ENCODE measurements around the gene CNOT6.

Gene CNOT6

DNA sequence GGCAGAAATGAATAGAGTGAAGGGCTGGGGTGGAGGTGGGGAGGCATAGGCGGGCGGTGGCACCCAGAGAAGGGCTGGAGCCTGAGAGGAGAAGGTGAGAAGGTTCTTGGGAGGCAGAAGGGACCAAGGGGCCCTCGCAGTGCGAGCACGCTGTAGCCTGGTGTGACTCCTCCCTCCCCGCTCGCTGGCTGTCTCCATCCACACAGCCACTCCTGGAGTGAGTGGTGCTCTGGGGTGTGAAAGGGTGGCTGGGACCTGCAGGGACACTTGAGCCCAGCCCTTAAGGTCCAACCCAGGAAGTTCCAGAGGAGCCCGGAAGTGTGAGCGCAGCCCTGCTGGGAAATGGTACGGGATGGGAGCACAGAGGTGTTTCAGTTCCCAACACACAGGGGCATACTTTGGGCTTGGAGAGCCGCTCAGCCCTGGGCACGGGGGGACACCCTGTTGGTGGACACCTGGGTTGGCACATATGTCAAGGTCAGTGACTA, 106.4 kb downstream of the CNOT6 start:
- DNase-seq: no peak

DNA sequence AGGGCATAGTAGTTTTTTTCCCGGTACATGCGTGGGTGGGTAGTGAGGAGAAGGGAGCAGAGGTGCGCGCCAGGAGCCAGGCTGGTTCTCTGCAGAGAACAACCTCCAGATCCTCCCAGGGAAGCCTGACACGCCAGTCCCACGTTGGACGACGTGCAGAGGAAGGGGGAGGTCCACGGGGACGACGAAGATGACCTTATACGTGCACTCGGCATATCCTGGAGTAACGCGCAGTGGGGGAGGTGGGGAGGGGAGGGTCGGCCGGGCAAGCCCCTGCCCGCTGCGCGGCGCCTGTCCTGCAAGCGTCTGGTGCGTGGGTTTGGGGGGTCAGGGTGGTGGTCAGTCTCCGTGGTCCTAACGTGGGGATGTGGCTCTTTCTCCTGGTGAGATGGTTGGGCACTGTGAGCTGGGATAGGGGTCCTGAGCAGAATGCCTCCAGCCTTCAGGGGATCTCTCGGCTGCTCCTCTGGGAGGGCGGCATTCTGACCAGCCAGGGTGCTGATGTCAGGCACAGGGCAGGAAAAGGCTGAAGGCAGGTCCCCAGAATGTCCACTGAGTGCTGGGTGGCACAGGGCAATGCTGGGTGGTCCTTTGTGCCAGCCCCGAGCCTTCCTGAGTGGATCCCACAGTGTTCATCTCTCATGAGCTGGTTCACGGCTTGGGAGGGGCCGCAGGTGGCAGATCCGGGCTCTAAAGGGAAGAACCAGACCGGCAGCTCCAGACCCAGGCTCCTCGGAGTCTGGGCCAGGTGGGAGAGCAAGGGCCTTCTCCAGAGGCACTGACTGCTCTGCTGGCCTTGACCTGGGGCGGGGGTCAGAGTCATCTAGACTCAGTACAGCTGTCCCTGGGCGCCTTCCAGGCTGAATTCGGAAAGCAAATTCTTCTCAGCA, 107.7 kb downstream of the CNOT6 start:
- DNase-seq: no peak

DNA sequence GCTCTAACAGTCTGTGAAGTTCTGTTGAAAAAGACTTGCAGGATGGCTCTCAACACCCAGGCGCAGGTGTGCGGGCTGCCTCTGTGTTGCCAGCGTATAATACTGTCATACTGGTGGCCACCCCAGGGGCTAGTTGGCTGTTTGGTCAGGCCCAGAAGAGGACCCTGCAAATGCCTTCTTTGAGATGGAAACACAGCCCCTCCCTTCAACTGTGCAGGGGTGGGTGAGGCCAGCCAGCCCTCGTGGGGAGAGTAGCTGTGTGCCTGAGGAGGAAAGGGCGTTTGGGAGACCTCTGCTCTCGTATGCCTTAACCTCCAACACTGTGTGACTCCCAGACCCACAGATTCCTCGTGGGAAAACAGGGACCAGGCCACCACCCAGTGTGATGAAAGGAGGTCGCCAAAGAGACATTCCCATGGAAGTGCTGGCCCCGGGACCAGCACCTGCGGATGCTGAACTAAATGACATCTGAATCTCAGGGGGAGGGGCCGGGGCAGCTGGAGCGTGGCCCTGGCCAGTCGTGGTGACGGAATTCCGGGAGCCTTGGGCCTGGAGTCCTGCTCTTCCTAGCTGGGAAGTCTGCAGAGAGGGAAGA, 108.4 kb downstream of the CNOT6 start:
- DNase-seq: no peak

DNA sequence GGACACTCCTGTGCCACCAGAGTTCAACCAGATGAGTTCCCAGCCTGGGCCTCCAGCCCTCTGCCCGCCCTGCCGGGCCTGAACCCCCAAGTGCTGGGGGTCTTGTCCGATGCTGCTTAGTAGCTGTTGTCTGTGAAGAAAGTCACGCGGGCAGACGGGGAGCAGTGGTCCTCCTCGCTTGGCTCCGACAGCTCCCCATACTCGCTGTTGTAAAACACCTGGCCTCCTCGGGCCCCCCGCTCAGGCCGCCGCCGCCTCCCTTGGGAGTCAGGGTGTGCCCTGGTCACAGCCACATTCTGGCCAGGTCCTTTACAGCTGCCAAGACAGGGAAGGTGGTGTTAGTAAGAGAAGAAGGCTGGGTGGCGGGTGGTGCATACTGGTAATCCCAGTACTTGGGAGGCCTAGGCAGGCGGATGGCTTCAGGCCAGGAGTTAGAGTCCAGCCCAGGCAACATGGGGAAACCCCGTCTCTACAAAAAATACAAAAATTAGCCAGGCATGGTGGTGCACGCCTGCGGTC, 109.0 kb downstream of the CNOT6 start:
- DNase-seq: no peak

DNA sequence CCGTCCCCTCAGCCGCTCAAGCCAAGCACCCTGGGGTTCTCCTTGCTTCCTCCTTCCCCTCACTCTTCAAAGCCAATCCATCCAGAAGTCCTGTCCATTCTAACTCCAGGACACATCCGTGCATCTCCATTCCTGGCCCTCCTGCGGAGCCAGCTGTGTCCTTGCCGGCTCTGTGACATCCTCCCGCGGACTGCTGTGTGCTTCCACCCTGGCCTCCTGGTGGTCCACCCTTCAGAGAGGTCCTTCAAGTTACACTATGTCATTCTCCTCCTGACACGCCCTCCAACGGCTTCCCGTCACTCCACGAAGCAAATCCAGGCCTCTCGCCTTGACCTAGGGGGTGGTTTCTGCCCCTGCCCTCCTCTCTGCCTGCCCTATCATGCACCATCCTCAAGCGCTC, 110.1 kb downstream of the CNOT6 start:
- DNase-seq: no peak

DNA sequence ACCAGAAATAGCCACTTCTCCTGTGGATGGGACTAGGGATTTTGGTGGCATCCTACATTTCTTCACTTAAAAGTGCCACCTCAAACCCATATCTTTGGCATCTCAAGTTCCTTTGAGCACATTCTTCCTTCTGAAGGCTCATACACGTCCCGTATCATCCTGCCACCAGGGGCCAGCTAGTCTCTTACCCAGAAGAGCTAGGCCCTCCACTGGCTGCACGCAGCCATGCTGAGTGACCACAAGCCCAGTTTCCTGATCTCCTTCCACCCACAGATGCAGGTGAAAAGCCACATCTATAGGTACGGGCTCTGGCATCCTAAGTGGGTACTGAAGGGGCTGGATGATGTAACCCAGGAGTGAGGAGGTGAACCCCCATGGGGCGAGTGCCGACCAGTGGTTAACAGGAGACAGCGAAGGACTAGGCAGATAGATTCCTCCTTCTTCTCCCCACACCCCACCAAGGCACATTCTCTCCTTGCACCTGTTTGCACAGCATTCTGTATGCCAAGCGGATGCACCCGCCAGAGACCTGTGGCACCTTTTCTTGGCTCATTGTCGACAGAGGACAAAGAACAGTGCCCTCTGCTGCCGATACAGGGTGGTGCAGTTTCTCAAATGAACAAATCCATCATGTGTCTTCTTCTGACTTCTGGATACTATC, 111.5 kb downstream of the CNOT6 start:
- DNase-seq: no peak

DNA sequence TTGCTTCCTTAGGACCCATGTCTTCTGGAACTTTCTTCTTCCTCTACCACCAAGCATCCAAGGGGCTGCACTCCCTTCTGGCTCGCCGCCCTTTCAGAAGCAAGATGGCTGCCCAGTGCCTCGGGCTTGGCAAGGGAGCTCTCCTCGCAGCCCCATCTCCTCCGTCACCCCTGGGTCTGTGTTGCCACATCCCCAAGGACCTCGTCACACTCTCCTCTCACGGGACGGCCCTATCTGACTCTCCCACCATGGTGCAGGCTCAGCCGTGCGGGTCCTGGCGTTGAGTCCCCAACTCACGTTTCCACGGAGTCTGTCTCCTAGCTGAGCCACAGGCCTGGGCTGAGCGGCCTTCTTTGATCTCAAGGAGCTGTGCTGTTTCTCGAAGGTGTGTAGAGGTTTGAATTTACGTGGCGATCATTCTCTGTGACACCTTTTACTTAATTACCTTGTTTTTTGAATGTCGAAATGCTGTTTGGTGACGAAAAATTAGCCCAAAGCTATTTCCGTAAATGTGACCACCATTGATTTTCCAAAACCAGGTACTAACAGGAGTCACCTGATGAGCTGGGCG, 112.1 kb downstream of the CNOT6 start:
- DNase-seq: no peak

DNA sequence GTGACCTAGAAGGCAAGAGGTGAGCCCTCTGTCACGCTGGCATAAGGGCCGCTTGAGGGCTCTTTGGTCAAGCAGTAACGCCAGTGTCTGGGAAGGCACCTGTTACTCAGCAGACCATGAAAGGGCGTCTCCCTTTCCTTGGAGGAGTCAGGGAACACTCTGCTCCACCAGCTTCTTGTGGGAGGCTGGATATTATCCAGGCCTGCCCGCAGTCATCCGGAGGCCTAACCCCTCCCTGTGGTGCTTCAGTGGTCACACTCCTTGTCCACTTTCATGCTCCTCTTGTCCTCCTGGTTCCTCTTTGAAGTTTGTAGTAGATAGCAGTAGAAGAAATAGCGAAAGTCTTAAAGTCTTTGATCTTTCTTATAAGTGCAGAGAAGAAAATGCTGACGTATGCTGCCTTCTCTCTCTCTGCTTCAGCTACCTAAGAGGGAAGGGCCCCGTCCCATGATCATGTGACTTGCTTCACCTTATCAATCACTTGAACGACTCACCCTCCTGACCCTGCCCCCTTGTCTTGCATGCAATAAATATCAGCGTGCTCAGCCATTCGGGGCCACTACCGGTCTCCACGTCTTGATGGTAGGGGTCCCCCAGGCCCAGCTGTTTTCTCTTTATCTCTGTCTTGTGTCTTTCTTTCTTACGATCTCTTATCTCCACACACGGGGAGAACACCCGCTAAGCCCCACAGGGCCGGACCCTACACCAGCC, 113.8 kb downstream of the CNOT6 start:
- no peak for DNase-seq

DNA sequence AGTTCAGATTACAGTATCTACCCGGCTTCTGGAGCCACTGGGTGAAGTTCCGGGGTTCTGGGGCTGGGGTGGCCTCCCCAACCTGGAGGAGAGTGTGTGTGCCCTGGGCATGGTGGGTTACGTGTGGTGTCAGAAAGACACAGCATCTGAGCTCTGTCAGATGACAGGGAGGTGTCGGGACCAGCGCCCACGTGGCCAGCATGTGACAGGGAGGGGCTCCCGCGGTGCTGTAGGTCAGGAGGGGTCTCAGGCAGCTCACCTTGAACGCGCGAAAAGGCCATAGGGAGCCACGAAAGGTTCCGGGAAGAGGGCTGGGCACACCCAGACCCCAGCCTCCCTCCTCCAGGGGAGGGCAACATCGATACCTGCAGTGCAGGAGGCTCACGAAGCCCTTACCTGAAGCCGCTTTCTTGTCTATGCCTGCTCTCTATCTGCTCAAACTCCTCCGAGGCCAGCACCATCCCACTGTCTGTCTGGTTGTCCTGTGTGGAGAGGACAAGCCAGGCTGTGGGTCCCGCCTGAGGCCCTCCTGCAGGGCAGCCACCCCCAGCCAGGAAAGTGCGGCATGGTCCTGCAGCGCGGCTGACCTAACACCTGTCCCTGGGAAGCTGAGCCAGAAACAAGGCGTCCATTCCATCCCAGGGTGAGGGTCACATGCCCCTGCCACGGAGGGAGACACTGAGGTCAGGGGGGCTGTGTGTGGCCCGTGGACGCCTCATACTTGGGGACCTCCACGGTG, 114.6 kb downstream of the CNOT6 start:
- DNase-seq: no peak

DNA sequence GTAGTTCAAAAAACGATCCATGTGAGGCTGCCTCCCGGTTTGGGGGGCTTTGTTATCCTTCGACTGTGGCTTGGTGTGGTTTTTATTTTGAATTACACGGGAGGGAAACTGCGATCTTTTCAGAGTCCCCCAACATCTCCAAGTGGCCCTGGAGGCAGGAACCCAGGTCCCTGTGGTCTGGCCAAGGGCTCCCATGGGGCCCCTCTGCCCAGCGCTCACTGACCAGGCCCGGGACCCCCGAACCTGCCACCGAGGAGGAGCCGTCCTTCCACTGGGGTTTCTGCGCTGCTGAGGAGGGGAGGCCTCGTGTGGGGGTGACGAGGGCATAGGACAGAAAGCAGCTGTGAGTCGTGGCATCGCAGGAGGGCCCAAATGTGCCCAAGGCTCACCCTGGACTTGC, 115.2 kb downstream of the CNOT6 start:
- no peak for DNase-seq

DNA sequence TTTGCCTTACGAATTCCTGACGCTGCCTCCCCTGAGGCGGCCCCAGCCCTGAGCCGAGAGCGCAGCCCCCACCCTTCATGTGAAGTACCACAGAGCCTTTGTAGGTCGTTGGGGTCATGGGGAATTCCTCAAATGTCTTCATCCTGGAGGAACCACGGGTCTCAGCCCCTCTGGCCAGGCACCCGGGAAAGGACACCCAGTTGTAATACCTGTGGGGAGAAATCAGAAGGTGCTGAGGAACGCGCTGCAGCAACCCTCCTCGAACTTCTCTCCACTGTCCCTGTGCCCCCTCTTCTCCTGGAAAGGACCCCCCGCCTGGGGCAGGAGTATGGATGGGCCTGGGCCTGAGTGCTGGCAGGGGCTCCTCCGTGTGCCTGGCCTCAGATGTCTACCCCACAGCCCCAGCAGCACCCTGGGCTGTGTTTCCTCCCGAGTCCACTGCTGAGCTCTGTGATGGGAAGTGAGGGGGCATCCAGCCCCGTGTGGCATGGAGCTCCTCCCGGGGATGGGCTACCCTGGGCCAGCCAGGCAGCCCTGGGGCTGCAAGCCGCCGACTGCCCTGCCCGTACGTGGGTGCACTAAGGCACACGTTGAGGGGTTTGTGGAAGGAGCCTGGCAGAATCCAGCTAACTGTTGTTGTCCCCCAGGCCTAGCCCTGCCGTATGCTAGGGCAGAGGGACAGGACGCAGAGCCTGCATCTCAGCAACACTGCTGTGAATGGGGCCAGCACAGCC, 115.8 kb downstream of the CNOT6 start:
- DNase-seq: no peak

DNA sequence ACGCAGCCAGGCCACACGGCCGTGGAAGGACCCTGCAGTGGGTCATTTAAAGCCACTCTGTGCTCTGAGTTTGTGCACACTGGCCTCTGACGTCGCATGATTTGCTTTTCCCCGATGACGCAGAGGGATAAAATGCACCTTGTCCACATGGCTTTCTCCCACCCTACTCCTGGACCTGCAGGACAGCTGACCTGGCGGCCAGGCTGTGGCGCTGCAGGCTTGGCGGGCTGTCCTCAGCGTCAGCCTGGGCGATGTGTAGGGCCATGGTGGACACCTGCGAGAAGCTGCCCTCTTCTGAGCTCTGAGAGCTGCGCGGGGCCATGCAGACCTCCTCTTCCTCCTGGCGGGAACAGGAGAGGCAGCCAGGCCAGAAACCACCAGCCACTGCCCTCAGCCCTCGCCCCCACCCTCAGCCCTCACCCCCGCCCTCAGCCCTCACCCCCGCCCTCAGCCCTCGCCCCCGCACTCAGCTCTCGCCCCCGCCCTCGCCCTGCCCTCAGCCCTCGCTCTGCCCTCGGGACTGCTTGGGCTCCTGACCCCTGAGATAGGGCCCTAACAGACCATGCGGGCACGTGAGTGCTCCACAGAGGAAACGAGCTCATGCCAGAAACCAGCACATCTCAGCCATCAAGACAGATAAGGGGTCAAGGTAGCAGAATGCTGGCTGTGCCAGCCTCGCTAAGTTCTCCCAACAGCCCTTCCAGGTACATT, 117.1 kb downstream of the CNOT6 start:
- no peak for DNase-seq

DNA sequence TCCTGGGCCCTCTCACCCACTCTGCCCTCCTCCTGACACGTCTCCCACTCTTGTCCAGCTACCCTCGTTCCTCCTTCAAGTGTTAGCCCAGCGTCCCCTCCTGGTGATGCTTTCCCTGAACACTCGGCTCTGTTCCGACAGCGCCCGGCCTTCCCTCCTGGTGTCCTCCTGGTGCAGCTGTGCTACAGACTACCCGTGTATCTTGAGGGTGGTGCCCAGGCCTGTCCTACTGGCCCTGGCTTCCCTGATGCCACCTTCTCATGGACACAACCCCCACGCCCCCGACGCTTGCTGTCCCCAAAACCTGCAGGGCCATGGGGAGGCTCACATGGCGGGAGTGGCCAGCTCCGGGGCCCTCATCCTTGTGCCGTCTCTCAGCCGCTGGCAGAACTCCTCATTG, 118.5 kb downstream of the CNOT6 start:
- no peak for DNase-seq

DNA sequence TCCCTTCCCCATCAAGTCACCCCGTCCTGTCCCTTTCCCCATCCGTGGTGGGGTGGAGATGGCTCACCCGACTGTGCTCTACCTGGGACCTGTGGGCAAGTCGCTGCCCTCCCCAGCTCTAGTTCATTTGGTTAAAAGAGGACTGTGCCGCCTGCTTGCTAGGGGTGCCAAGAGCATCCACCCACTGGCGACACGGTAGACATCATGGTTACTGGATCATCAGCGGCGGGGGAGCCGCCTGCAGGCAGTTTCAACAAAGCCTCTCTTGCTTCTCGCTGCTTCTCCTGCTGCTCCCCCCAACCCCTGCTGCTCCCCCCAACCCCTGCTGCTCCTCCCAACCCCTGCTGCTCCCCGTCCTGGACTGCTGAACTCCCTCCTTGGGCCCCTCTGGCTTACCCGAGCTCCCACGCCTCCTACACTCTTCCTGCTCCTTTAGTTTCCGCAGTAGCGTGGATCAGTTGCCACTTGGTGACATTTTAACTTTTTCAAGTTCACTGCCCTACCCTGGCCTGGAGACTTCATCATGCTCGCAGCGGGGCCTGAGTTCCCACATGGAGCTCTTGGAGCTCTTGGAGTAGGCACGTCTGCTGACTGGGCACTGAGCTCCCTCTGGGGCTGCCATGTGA, 119.1 kb downstream of the CNOT6 start:
- DNase-seq: no peak

DNA sequence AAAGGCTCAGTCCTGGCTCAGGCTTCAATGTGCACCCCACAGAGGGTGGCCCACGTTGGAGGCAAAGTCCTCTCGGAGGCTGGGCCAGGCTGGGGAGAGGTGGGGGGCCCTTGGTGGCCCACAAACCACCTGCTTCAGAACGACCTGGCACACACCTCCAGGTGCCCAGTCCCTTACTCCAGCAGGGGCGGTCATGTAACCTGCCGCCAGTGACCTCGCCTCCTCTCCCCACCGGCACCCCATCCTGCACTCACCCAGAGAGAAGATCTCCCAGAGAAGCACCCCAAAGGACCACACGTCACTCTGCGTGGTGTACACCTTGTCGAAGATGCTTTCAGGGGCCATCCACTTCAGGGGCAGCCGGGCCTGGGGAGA, 119.6 kb downstream of the CNOT6 start:
- no peak for DNase-seq

DNA sequence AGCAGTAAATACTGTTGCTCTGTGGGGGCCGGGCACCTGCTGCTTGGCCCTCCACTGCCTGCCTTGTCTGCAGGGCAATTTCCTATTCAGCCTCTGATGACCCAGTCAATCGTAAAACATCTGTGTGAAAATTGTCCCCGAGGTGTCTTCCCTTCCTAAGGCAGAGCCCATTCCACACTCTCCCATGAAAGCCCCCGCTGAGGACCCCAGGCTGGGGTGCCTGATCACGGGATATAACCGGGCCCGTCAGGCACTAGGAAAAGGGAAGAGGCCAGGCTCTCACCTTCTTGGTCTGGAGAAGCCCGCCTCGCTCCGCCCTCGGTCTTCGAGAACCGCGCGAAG, 124.3 kb downstream of the CNOT6 start:
- no peak for DNase-seq

DNA sequence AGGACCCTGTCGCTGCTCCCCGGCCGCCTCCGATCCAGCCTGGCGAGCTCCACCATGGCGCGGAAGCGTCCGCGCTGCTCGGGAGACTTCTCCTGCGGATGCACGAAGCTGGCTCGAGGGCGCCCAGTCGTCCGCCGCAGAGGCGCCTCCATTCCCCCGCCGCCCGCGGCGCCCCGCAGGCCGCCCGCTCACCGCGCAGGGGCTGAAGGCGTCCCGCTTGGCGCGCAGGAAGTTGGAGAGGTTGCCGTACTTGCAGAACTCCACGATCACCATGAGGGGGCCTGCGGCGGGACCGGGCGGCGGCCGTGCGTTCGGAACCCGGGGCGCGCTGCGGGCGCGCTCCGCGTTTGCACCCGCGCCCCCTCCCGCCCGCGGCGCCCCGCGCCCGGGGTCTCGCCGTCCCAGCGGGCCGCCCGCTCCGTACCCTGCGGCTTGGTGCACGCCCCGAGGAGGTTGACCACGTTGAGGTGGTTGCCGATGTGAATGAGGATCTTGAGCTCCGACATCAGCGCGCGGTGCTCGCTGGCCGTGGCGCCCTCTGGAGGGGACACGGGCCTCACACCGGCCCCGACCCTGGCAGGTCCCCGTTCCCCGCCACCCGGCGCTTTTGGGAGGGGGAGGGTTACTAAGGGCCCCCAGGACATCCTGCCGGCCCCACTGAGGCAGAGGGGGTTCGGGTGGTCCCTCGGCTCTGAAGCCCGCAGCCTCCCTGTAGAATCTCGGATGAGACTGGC, 124.8 kb downstream of the CNOT6 start:
- peak; percentile 84 for DNase-seq

DNA sequence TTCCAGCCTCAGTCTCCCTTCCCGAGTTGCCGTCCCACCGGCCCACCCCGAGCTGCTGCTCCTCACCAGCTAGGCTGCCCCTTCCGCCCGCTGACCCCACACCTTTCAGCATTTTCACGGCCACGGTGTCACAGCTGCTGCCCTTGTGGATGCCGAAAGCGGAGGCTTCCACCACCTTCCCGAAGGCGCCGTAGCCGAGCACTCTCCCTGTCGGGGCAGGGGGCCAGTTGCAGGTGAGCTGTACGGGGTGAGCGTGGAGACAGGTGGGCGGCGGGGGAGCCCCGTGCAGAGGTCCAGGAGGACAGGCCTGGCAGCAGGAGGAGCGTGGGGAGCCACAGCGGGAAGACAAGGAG, 125.4 kb downstream of the CNOT6 start:
- DNase-seq: no peak

DNA sequence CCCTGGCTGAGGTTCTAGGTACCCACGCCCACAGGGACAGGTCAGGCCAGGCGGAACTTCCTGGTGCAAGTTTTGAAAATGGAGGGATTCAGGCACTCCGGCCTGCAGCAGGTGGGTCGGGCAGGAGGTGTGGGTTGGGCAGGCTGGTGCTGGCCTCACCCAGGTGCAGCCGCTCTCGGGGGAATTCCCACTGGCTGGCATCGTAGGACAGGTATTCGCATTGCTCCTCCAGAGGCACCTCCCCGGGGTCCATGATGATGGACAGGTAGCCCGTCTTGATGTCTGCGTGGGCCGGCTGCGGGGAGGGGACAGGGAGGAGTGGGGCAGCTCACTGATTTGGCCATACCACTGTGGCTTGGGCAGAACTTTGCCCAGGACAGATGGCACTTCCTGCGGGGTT, 125.8 kb downstream of the CNOT6 start:
- no peak for DNase-seq
